ENCODE measurements around the gene PRKAR2B. TPM values are rescaled to one million over a fixed set of nuclear protein-coding genes. Genes with fewer than 3 reads are reported as not detected.

PRKAR2B gene
- total RNA-seq, 1 donor from 2014 or later = 43.4 TPM

DNA sequence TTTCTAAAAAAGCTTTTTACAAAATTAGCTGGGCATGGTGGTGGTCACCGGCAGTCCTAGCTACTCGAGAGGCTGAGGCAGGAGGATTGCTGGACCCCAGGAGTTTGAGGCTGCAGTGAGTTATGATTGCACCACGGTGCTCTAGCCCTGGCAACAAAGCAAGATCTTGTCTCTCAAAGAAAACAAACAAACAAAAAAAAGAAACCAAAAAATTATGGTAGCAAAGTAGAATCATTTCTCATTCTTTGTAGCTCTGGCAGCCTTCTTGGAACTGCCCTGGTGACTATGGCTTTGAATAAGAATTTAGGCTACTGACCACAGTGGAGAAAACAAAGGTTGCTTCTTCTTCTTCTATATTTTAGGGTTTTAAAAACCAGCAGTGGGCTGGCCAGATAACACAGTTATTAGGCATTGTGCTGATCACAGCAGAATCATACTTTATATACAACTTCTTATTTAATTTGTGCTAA lies 41.9 kb upstream of the PRKAR2B start:
- H3K27me3 ChIP-seq = no peaks in the 10 kb centered on the region
- no peak overlapping the region for H3K27ac Mint-ChIP-seq
- TF ChIP-seq EZH2 (IDR thresholded peaks at IDR 0.05) = no peak
- TF ChIP-seq EZH2phosphoT487 (IDR thresholded peaks at IDR 0.05) = no peak
- TF ChIP-seq, protein P1, sequence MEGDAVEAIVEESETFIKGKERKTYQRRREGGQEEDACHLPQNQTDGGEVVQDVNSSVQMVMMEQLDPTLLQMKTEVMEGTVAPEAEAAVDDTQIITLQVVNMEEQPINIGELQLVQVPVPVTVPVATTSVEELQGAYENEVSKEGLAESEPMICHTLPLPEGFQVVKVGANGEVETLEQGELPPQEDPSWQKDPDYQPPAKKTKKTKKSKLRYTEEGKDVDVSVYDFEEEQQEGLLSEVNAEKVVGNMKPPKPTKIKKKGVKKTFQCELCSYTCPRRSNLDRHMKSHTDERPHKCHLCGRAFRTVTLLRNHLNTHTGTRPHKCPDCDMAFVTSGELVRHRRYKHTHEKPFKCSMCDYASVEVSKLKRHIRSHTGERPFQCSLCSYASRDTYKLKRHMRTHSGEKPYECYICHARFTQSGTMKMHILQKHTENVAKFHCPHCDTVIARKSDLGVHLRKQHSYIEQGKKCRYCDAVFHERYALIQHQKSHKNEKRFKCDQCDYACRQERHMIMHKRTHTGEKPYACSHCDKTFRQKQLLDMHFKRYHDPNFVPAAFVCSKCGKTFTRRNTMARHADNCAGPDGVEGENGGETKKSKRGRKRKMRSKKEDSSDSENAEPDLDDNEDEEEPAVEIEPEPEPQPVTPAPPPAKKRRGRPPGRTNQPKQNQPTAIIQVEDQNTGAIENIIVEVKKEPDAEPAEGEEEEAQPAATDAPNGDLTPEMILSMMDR (IDR thresholded peaks at IDR 0.05) = no peak
- no peak overlapping the region for H3K9ac ChIP-seq
- no peak overlapping the region for H3K4me3 ChIP-seq
- no peak for DNase-seq (ENCODE audit: low spot score)
- no peaks in the 10 kb centered on the region for H3K79me2 ChIP-seq (ENCODE audit: low read depth)
- H3K36me3 ChIP-seq = no peaks in the 10 kb centered on the region
- H4K20me1 ChIP-seq (ENCODE audit: low read depth) = no peaks in the 10 kb centered on the region
- no peaks in the 10 kb centered on the region for H3K36me3 Mint-ChIP-seq
- H3F3A ChIP-seq (ENCODE audit: low read depth) = no peaks in the 10 kb centered on the region
- H3K27me3 Mint-ChIP-seq (ENCODE audit: insufficient read depth, low read depth) = no peaks in the 10 kb centered on the region
- no peak overlapping the region for H3K27ac ChIP-seq
- H3K4me1 ChIP-seq = no peaks in the 10 kb centered on the region
- no peaks in the 10 kb centered on the region for H3K9me3 ChIP-seq (ENCODE audit: low read depth)
- no peak overlapping the region for H2AFZ ChIP-seq (replicated peaks)
- no peak overlapping the region for H3K4me2 ChIP-seq
- no peak overlapping the region for H3K4me3 Mint-ChIP-seq
- H3K9me3 Mint-ChIP-seq = no peaks in the 10 kb centered on the region
- peaks cover 2% of the 10 kb centered on the region for H3K4me1 Mint-ChIP-seq

DNA sequence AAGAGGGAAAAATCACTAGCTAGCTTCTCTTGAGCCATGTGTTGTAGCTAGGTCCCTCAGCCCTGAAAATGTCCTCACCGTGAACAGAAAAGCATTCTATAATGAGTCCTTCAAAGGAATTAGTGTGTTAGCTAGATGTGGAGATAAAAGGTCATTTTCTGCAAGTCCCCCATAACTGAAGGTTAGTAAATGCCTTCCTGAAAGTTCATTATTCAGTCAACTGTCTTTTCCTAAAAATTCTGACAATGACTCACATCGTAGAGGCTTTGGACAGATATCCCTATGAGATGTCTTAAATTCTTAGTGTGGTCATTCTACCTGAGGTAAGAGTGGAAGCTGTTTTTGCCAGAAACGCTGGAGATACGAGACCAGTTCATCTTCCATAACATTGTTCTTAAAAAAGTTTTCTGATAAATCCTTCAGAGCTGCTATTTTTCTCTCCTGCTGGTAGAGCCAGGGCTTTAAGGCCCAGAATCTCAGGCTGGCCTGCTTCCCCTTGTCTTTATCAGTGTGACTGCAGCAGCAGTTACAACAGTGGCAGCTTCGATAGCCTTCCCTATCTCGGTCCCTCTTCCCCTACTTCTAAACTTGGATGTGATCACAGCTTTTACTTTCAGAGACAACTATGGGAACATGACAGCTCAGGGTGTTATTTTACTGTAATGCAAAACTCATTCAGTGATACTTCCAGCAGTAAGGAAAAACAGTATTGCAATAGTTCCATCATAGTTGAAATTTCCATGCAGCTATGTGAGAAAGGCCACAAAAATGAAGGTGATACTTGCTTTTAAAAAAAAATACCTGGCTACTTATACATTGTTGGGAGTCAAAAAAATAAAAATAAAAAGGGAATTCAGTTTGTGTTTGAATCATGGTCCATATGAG lies 37.3 kb upstream of the PRKAR2B start:
- peak overlapping the region; percentile 73 for H2AFZ ChIP-seq (replicated peaks)
- DNase-seq (ENCODE audit: low spot score) = no peak
- H3K27me3 Mint-ChIP-seq (ENCODE audit: insufficient read depth, low read depth) = no peaks in the 10 kb centered on the region

GRCh38 chr7:107007892-107008287 lies 36.6 kb upstream of the PRKAR2B start:
- Histone ChIP-seq H3K27ac (no peak overlapping the region), H3K4me2 (no peak overlapping the region)
- H3K27me3 Mint-ChIP-seq (ENCODE audit: insufficient read depth, low read depth) = no peaks in the 10 kb centered on the region

More for the DNA sequence above, 37.3 kb upstream of the PRKAR2B start:
- no peak overlapping the region for H3K9ac ChIP-seq
- H3K4me2 ChIP-seq = no peak overlapping the region
- no peaks in the 10 kb centered on the region for H4K20me1 ChIP-seq (ENCODE audit: low read depth)
- no peaks in the 10 kb centered on the region for H3K27me3 ChIP-seq
- H3F3A ChIP-seq (ENCODE audit: low read depth) = no peaks in the 10 kb centered on the region
- Mint-ChIP-seq H3K4me1 (peaks cover 2% of the 10 kb centered on the region), H3K9me3 (no peaks in the 10 kb centered on the region), H3K4me3 (no peak overlapping the region), H3K36me3 (peaks cover 1% of the 10 kb centered on the region), H3K27ac (no peak overlapping the region)
- no peak for TF ChIP-seq EZH2 (IDR thresholded peaks at IDR 0.05)
- no peak for TF ChIP-seq EZH2phosphoT487 (IDR thresholded peaks at IDR 0.05)
- TF ChIP-seq, protein P1 (IDR thresholded peaks at IDR 0.05) = no peak
- no peaks in the 10 kb centered on the region for H3K4me1 ChIP-seq
- no peak overlapping the region for H3K27ac ChIP-seq
- no peaks in the 10 kb centered on the region for H3K36me3 ChIP-seq
- no peaks in the 10 kb centered on the region for H3K9me3 ChIP-seq (ENCODE audit: low read depth)
- H3K4me3 ChIP-seq = no peak overlapping the region
- no peaks in the 10 kb centered on the region for H3K79me2 ChIP-seq (ENCODE audit: low read depth)

More at GRCh38 chr7:107007892-107008287, 36.6 kb upstream of the PRKAR2B start:
- Histone ChIP-seq H3F3A (ENCODE audit: low read depth) (no peaks in the 10 kb centered on the region), H3K4me3 (no peak overlapping the region), H4K20me1 (ENCODE audit: low read depth) (no peaks in the 10 kb centered on the region), H3K27me3 (no peaks in the 10 kb centered on the region), H3K9ac (no peak overlapping the region), H3K36me3 (no peaks in the 10 kb centered on the region), H3K9me3 (ENCODE audit: low read depth) (no peaks in the 10 kb centered on the region), H2AFZ (replicated peaks) (no peak overlapping the region), H3K4me1 (no peaks in the 10 kb centered on the region), H3K79me2 (ENCODE audit: low read depth) (no peaks in the 10 kb centered on the region)
- Mint-ChIP-seq H3K36me3 (peaks cover 1% of the 10 kb centered on the region), H3K4me1 (peaks cover 2% of the 10 kb centered on the region), H3K9me3 (no peaks in the 10 kb centered on the region), H3K27ac (no peak overlapping the region), H3K4me3 (no peak overlapping the region)
- DNase-seq (ENCODE audit: low spot score) = no peak
- no peak for TF ChIP-seq EZH2 (IDR thresholded peaks at IDR 0.05)
- TF ChIP-seq EZH2phosphoT487 (IDR thresholded peaks at IDR 0.05) = no peak
- TF ChIP-seq, protein P1 (IDR thresholded peaks at IDR 0.05) = no peak

Data from neural progenitor cell (in vitro differentiated cells).